ENCODE measurements around the gene WNT6.

WNT6 gene

GRCh38 chr2:218865396-218865795 lies 5.8 kb downstream of the WNT6 start:
- Histone ChIP-seq H3K27ac (no peak overlapping the region), H3K27me3 (peaks cover 65 to 97% (median 96%) of the 10 kb centered on the region in 11 experiments), H4K20me1 (peaks cover 0 to 23% (median 5%) of the 10 kb centered on the region in 11 experiments; a peak in 10 of 22 replicates), H3K36me3 (no peaks in the 10 kb centered on the region), H3K9ac (no peak overlapping the region), H3K9me3 (replicated peaks in 1 of 11) (no peaks in the 10 kb centered on the region), H3K4me2 (no peak overlapping the region), H3K4me1 (peaks cover 2 to 13% (median 6%) of the 10 kb centered on the region in 10 experiments; a peak in 19 of 20 replicates), H3K4me3 (no peak overlapping the region)
- TF ChIP-seq Cebpa-rat (IDR thresholded peaks at IDR 0.05), result no peak

GRCh38 chr2:218865999-218866398 lies 6.4 kb downstream of the WNT6 start:
- H3K27me3 ChIP-seq, result peaks cover 65 to 97% (median 96%) of the 10 kb centered on the region in 11 experiments
- peaks cover 4 to 14% (median 7%) of the 10 kb centered on the region in 10 experiments for H3K4me1 ChIP-seq
- no peak overlapping the region for H3K4me2 ChIP-seq
- no peak overlapping the region for H3K27ac ChIP-seq
- no peaks in the 10 kb centered on the region for H3K9me3 ChIP-seq (replicated peaks in 1 of 11)
- H3K36me3 ChIP-seq, result no peaks in the 10 kb centered on the region
- TF ChIP-seq Cebpa-rat (IDR thresholded peaks at IDR 0.05), result no peak
- peaks cover 0 to 23% (median 3%) of the 10 kb centered on the region in 11 experiments; a peak in 4 of 22 replicates for H4K20me1 ChIP-seq
- H3K9ac ChIP-seq, result no peak overlapping the region
- no peak overlapping the region for H3K4me3 ChIP-seq

GRCh38 chr2:218867900-218868299 lies 8.3 kb downstream of the WNT6 start:
- no peak overlapping the region for H3K9ac ChIP-seq
- no peak overlapping the region for H3K4me3 ChIP-seq
- TF ChIP-seq Cebpa-rat (IDR thresholded peaks at IDR 0.05), result no peak
- H3K9me3 ChIP-seq (replicated peaks in 1 of 11), result no peaks in the 10 kb centered on the region
- H3K36me3 ChIP-seq, result no peaks in the 10 kb centered on the region
- H3K4me2 ChIP-seq, result no peak overlapping the region
- H3K27ac ChIP-seq, result no peak overlapping the region
- peaks cover 12 to 23% (median 16%) of the 10 kb centered on the region in 10 experiments for H3K4me1 ChIP-seq
- H4K20me1 ChIP-seq, result peaks cover 0 to 24% (median 9%) of the 10 kb centered on the region in 11 experiments; a peak in 8 of 22 replicates
- H3K27me3 ChIP-seq, result peaks cover 65 to 97% (median 96%) of the 10 kb centered on the region in 11 experiments

GRCh38 chr2:218869064-218869463 lies 9.5 kb downstream of the WNT6 start:
- Histone ChIP-seq H4K20me1 (peaks cover 0 to 30% (median 11%) of the 10 kb centered on the region in 11 experiments; a peak in 13 of 22 replicates), H3K36me3 (no peaks in the 10 kb centered on the region), H3K9me3 (replicated peaks in 1 of 11) (no peaks in the 10 kb centered on the region), H3K4me2 (no peak overlapping the region), H3K27me3 (peaks cover 65 to 97% (median 96%) of the 10 kb centered on the region in 11 experiments), H3K4me3 (no peak overlapping the region), H3K9ac (no peak overlapping the region), H3K4me1 (peaks cover 12 to 23% (median 16%) of the 10 kb centered on the region in 10 experiments), H3K27ac (no peak overlapping the region)
- no peak for TF ChIP-seq Cebpa-rat (IDR thresholded peaks at IDR 0.05)

- no peaks in the 10 kb centered on the region for H3K9me3 ChIP-seq (replicated peaks in 1 of 11)
- no peaks in the 10 kb centered on the region for H3K36me3 ChIP-seq
- H4K20me1 ChIP-seq, result peaks cover 0 to 34% (median 18%) of the 10 kb centered on the region in 11 experiments; a peak in 13 of 22 replicates
- peaks cover 71 to 99% (median 98%) of the 10 kb centered on the region in 11 experiments for H3K27me3 ChIP-seq
- peaks cover 12 to 23% (median 16%) of the 10 kb centered on the region in 10 experiments for H3K4me1 ChIP-seq
- peak overlapping the region in 4 of 10 experiments; percentile 23 to 49 (median 38); a peak in 7 of 20 replicates for H3K4me3 ChIP-seq
- H3K9ac ChIP-seq, result 0 out of 22 replicates have a peak overlapping the region, but pooled peaks of 1 of the 11 experiments have one; percentile 1
- H3K27ac ChIP-seq, result 0 out of 22 replicates have a peak overlapping the region, but pooled peaks of 1 of the 11 experiments have one; percentile 20
- no peak for TF ChIP-seq Cebpa-rat (IDR thresholded peaks at IDR 0.05)
- peak overlapping the region; percentile 62 to 89 (median 80) for H3K4me2 ChIP-seq
Measured at GRCh38 chr2:218870984-218871344, 11.4 kb downstream of the WNT6 start.

- Histone ChIP-seq H3K4me3 (peak overlapping the region in 4 of 10 experiments; percentile 23 to 49 (median 38); a peak in 7 of 20 replicates), H3K36me3 (no peaks in the 10 kb centered on the region), H3K27me3 (peaks cover 77 to 100% (median 99%) of the 10 kb centered on the region in 11 experiments), H3K4me1 (peaks cover 12 to 23% (median 16%) of the 10 kb centered on the region in 10 experiments), H3K27ac (0 out of 22 replicates have a peak overlapping the region, but pooled peaks of 1 of the 11 experiments have one; percentile 20), H4K20me1 (peaks cover 0 to 36% (median 21%) of the 10 kb centered on the region in 11 experiments; a peak in 14 of 22 replicates), H3K4me2 (peak overlapping the region; percentile 62 to 89 (median 80)), H3K9ac (no peak overlapping the region), H3K9me3 (replicated peaks in 1 of 11) (no peaks in the 10 kb centered on the region)
- TF ChIP-seq Cebpa-rat (IDR thresholded peaks at IDR 0.05), result no peak
Measured at GRCh38 chr2:218871345-218872302, 12.0 kb downstream of the WNT6 start.

GRCh38 chr2:218872645-218873358 lies 13.2 kb downstream of the WNT6 start:
- H3K9ac ChIP-seq, result no peak overlapping the region
- no peak overlapping the region for H3K4me2 ChIP-seq
- H4K20me1 ChIP-seq, result peaks cover 0 to 48% (median 29%) of the 10 kb centered on the region in 11 experiments; a peak in 15 of 22 replicates

GRCh38 chr2:218873359-218874194 lies 14.0 kb downstream of the WNT6 start:
- no peak overlapping the region for H3K27ac ChIP-seq
- peaks cover 21 to 39% (median 33%) of the 10 kb centered on the region in 10 experiments for H3K4me1 ChIP-seq
- peaks cover 87 to 97% (median 91%) of the 10 kb centered on the region in 11 experiments for H3K27me3 ChIP-seq
- H3K9ac ChIP-seq, result no peak overlapping the region
- no peak for TF ChIP-seq Cebpa-rat (IDR thresholded peaks at IDR 0.05)
- peaks cover 0 to 56% (median 30%) of the 10 kb centered on the region in 11 experiments; a peak in 15 of 22 replicates for H4K20me1 ChIP-seq
- H3K4me3 ChIP-seq, result no peak overlapping the region
- H3K36me3 ChIP-seq, result no peaks in the 10 kb centered on the region
- H3K9me3 ChIP-seq (replicated peaks in 1 of 11), result no peaks in the 10 kb centered on the region
- no peak overlapping the region for H3K4me2 ChIP-seq

More at GRCh38 chr2:218872645-218873358, 13.2 kb downstream of the WNT6 start:
- peaks cover 85 to 97% (median 89%) of the 10 kb centered on the region in 11 experiments for H3K27me3 ChIP-seq
- no peaks in the 10 kb centered on the region for H3K9me3 ChIP-seq (replicated peaks in 1 of 11)
- no peaks in the 10 kb centered on the region for H3K36me3 ChIP-seq
- no peak for TF ChIP-seq Cebpa-rat (IDR thresholded peaks at IDR 0.05)
- no peak overlapping the region for H3K27ac ChIP-seq
- no peak overlapping the region for H3K4me3 ChIP-seq
- H3K4me1 ChIP-seq, result peaks cover 21 to 33% (median 27%) of the 10 kb centered on the region in 10 experiments
